ENCODE data around the gene QTRT2. TPM values are rescaled to one million over a fixed set of nuclear protein-coding genes. Genes with fewer than 3 reads are reported as not detected.

The QTRT2 gene
- polyA plus RNA-seq, 2 of the 4 experiments (the other 2 are of a cell fraction), result 23.5 to 33.9 TPM

DNA sequence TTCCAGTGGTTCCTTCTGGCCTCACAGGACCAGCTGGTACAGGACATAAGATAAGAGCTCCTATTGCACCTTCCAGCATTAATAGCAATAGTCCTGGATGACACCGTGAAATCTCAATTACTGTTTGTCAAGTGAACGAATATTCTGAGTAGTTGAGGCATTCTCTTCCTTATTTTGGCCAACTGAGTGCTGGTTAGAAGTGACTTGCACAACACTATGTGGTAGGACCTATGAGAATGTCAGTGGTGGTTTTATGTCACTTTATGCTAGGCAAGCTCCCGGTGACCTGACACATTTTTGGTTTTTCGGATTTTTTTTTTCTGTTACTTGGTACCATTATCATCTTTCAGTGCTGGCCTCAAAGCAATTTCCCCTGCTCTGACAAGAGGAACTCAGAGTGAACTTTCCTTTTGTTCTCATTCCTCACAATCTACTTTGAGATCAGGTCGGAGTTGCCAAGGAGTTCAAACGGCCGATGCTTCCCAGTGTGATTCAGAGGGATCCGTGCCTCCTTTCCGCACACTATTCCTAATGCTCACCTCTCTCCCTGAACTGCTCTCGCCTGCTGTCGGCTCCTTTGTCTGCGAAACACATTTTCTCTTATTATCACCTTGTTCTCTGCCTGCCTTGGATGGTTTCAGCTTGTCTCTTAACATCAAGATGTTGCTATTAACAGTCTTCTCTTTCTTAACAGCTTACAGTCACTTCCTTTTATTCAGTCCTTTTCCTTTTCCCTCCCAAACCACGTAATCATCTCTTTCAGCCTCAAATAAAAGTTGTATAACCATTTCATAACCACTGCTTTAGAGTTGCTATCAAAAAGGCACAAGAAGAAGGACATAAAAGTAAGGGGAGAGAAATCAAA is 35.8 kb downstream of the QTRT2 start:
- CTCF ChIA-PET, result no interaction called here
- ATAC-seq (no peak), FAIRE-seq (no peak)

GRCh38 chr3:114093016-114093380 is 36.5 kb downstream of the QTRT2 start:
- WGBS (ENCODE audit: missing lambda C conversion rate), result 42% methylated on average over 3 of the region's 3 CpGs
- no peaks in the 10 kb centered on the region for H3K4me1 ChIP-seq
- TF ChIP-seq JUNB (IDR thresholded peaks at IDR 0.05), result no peak
- no peak for TF ChIP-seq ZC3H11A (IDR thresholded peaks at IDR 0.05)
- no peak for TF ChIP-seq RNF2 (IDR thresholded peaks at IDR 0.05; ENCODE audit: borderline replicate concordance, low read depth)
- TF ChIP-seq FOXS1 (CRISPR knock-in tag; IDR thresholded peaks at IDR 0.05), result no peak
- no peak for TF ChIP-seq EHMT2 (IDR thresholded peaks at IDR 0.05; ENCODE audit: low read depth)
- no peak for TF ChIP-seq ZFP36 (IDR thresholded peaks at IDR 0.05; ENCODE audit: borderline replicate concordance, partially characterized antibody)
- no peak for TF ChIP-seq NFE2L2 (conservative IDR thresholded peaks at IDR 0.05; ENCODE audit: low read length)
- no peak for TF ChIP-seq USF2 (IDR thresholded peaks at IDR 0.05)
- TF ChIP-seq HOXB13 (CRISPR knock-in tag; IDR thresholded peaks at IDR 0.05; ENCODE audit: low read depth), result no peak
- no peak for TF ChIP-seq ZNF302 (CRISPR knock-in tag; IDR thresholded peaks at IDR 0.05)
- no peaks in the 10 kb centered on the region for H3K9me3 ChIP-seq
- H3K4me2 ChIP-seq, result no peak overlapping the region
- no peak for ATAC-seq
- no peak for DNase-seq (ENCODE audit: low read depth in 1 of 2, low spot score in 1 of 2)
- CTCF ChIA-PET, result no interaction called here
- no peak for FAIRE-seq
- H3K27ac ChIP-seq, result no peak overlapping the region
- POLR2A ChIA-PET, result no interaction called here
- no peak overlapping the region for H3K4me3 ChIP-seq

More for the DNA sequence above, 35.8 kb downstream of the QTRT2 start:
- WGBS (ENCODE audit: missing lambda C conversion rate), result 76% methylated on average over 13 of the region's 13 CpGs
- H3K4me1 ChIP-seq, result no peaks in the 10 kb centered on the region
- POLR2A ChIA-PET, result no interaction called here
- no peak for DNase-seq (ENCODE audit: low read depth in 1 of 2, low spot score in 1 of 2)
- no peak overlapping the region for H3K27ac ChIP-seq
- no peak for TF ChIP-seq BHLHE40 (IDR thresholded peaks at IDR 0.05; ENCODE audit: low read depth, low read length)
- TF ChIP-seq FOSB (CRISPR knock-in tag; IDR thresholded peaks at IDR 0.05), result no peak
- no peak for TF ChIP-seq PHF8 (IDR thresholded peaks at IDR 0.05; ENCODE audit: borderline replicate concordance, low read depth)
- no peak for TF ChIP-seq MAFK (IDR thresholded peaks at IDR 0.05; ENCODE audit: partially characterized antibody)
- TF ChIP-seq, protein P1, sequence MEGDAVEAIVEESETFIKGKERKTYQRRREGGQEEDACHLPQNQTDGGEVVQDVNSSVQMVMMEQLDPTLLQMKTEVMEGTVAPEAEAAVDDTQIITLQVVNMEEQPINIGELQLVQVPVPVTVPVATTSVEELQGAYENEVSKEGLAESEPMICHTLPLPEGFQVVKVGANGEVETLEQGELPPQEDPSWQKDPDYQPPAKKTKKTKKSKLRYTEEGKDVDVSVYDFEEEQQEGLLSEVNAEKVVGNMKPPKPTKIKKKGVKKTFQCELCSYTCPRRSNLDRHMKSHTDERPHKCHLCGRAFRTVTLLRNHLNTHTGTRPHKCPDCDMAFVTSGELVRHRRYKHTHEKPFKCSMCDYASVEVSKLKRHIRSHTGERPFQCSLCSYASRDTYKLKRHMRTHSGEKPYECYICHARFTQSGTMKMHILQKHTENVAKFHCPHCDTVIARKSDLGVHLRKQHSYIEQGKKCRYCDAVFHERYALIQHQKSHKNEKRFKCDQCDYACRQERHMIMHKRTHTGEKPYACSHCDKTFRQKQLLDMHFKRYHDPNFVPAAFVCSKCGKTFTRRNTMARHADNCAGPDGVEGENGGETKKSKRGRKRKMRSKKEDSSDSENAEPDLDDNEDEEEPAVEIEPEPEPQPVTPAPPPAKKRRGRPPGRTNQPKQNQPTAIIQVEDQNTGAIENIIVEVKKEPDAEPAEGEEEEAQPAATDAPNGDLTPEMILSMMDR (IDR thresholded peaks at IDR 0.05), result no peak
- TF ChIP-seq RFX5 (IDR thresholded peaks at IDR 0.05), result no peak
- TF ChIP-seq MAZ (IDR thresholded peaks at IDR 0.05; ENCODE audit: borderline replicate concordance, low read depth, low read length), result no peak
- no peak for TF ChIP-seq MAX (IDR thresholded peaks at IDR 0.05)
- no peak for TF ChIP-seq CBX8 (IDR thresholded peaks at IDR 0.05)
- TF ChIP-seq FOXS1 (CRISPR knock-in tag; IDR thresholded peaks at IDR 0.05), result no peak
- TF ChIP-seq HES2 (IDR thresholded peaks at IDR 0.05), result no peak
- TF ChIP-seq RARB (CRISPR knock-in tag; IDR thresholded peaks at IDR 0.05), result no peak
- no peak for TF ChIP-seq HOXB5 (CRISPR knock-in tag; IDR thresholded peaks at IDR 0.05)
- TF ChIP-seq ZC3H11A (IDR thresholded peaks at IDR 0.05), result no peak
- TF ChIP-seq RAD21 (conservative IDR thresholded peaks at IDR 0.05 in 1 of 2, IDR thresholded peaks at IDR 0.05 in 1 of 2), result no peak
- no peak for TF ChIP-seq HOXB13 (CRISPR knock-in tag; IDR thresholded peaks at IDR 0.05; ENCODE audit: low read depth)
- no peak for TF ChIP-seq KDM5A (IDR thresholded peaks at IDR 0.05)
- no peak for TF ChIP-seq POLR2A (IDR thresholded peaks at IDR 0.05; ENCODE audit: low read length)
- TF ChIP-seq JUN (IDR thresholded peaks at IDR 0.05), result no peak
- no peak for TF ChIP-seq HOXA7 (CRISPR knock-in tag; IDR thresholded peaks at IDR 0.05)
- no peaks in the 10 kb centered on the region for H3K9me3 ChIP-seq
- H3K4me3 ChIP-seq, result no peak overlapping the region
- H3K4me2 ChIP-seq, result no peak overlapping the region

All from A549 (cell line).